ENCODE results near the gene MED25.

- TF ChIP-seq FOXK2 (IDR thresholded peaks at IDR 0.05) (no peak), NFRKB (IDR thresholded peaks at IDR 0.05) (no peak), TARDBP (IDR thresholded peaks at IDR 0.05) (no peak), BHLHE40 (IDR thresholded peaks at IDR 0.05; ENCODE audit: borderline replicate concordance) (no peak), ELF4 (IDR thresholded peaks at IDR 0.05) (no peak), SUZ12 (IDR thresholded peaks at IDR 0.05) (no peak), FOXA1 (IDR thresholded peaks at IDR 0.05) (no peak), PKNOX1 (IDR thresholded peaks at IDR 0.05) (no peak), LEF1 (IDR thresholded peaks at IDR 0.05; ENCODE audit: borderline replicate concordance) (no peak), ZNF384 (IDR thresholded peaks at IDR 0.05) (no peak), SP1 (IDR thresholded peaks at IDR 0.05) (no peak), CTBP1 (IDR thresholded peaks at IDR 0.05; ENCODE audit: borderline replicate concordance) (no peak)
Observed at GRCh38 chr19:49788857-49789256, 29.2 kb upstream of the MED25 start.
